ENCODE results near the gene EPC2. TPM values are rescaled to one million over a fixed set of nuclear protein-coding genes. Genes with fewer than 3 reads are reported as not detected.
"Not testable (repeated sequence)": the region's sequence is repeated elsewhere in the genome, so short reads cannot be mapped to it uniquely, and the experiment has no call there.

Gene EPC2
- total RNA-seq, 2 experiments from 2014 or later: 23.9 to 28.5 TPM

DNA sequence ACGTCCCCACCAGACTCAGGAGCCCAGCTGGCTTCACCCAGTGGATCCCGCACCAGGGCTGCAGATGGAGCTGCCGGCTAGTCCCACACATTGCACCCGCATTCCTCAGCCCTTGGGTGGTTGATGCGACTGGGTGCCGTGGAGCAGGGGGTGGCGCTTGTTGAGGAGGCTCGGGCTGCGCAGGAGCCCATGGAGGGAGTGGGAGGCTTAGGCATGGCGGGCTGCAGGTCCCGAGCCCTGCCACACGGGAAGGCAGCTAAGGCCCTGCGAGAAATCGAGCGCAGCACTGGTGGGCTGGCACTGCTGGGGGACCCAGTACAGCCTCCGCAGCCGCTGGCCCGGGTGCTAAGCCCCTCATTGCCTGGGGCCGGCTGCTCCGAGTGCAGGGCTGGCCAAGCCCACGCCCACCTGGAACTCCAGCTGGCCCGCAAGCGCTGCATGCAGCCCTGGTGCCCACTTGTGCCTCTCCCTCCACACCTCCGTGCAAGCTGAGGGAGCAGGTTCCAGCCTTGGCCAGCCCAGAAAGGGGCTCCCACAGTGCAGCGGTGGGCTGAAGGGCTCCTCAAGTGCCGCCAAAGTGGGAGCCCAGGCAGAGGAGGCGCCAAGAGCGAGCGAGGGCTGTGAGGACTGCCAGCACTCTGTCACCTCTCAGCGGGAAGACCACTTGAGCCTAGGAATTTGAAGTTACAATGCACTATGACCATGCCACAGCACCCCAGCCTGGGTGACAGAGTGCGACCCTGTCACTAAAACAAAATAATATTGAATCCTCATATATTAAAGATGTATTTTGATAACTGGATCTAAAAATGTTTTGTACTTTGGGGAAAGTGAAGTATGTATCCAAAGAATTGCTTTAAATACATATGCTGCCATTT lies 34.0 kb downstream of the EPC2 start:
- peaks cover 28% of the 10 kb centered on the region for H3K36me3 Mint-ChIP-seq
- H3K27ac Mint-ChIP-seq, H3K4me3 Mint-ChIP-seq, DNase-seq, H3K27me3 Mint-ChIP-seq: not testable (repeated sequence)
- H3K9me3 Mint-ChIP-seq: peaks cover 10% of the 10 kb centered on the region
- H3K4me1 Mint-ChIP-seq: peaks cover 50% of the 10 kb centered on the region

GRCh38 chr2:148680462-148680861 lies 35.9 kb downstream of the EPC2 start:
- Mint-ChIP-seq H3K27me3 (no peaks in the 10 kb centered on the region), H3K4me1 (peaks cover 43% of the 10 kb centered on the region), H3K27ac (peak overlapping the region; percentile 39), H3K36me3 (peaks cover 32% of the 10 kb centered on the region), H3K4me3 (no peak overlapping the region), H3K9me3 (peaks cover 11% of the 10 kb centered on the region)
- no peak for DNase-seq

DNA sequence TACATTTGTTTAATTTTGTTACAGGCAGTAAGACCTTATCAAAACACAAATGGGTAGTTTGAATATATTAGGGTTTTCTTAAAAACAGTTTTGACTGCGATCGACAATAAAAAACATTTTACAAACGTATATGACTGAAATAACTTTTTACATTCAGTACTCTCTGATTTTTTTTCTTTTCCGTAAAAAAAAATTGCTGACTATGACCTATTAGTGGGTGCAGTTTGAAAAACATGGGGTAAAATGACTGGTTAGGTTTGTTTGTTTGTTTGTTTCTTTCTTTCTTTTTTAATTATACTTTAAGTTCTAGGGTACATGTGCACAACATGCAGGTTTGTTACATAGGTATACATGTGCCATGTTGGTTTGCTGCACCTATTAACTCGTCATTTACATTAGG lies 36.9 kb downstream of the EPC2 start:
- Mint-ChIP-seq H3K4me1 (peaks cover 43% of the 10 kb centered on the region), H3K4me3 (no peak overlapping the region), H3K9me3 (peaks cover 11% of the 10 kb centered on the region), H3K36me3 (peaks cover 31% of the 10 kb centered on the region), H3K27me3 (no peaks in the 10 kb centered on the region), H3K27ac (no peak overlapping the region)
- DNase-seq: no peak

GRCh38 chr2:148681862-148682261 lies 37.3 kb downstream of the EPC2 start:
- Mint-ChIP-seq H3K36me3 (peaks cover 31% of the 10 kb centered on the region), H3K9me3 (peaks cover 11% of the 10 kb centered on the region), H3K4me1 (peaks cover 42% of the 10 kb centered on the region)
- H3K27ac Mint-ChIP-seq, H3K4me3 Mint-ChIP-seq, H3K27me3 Mint-ChIP-seq, DNase-seq: not testable (repeated sequence)

DNA sequence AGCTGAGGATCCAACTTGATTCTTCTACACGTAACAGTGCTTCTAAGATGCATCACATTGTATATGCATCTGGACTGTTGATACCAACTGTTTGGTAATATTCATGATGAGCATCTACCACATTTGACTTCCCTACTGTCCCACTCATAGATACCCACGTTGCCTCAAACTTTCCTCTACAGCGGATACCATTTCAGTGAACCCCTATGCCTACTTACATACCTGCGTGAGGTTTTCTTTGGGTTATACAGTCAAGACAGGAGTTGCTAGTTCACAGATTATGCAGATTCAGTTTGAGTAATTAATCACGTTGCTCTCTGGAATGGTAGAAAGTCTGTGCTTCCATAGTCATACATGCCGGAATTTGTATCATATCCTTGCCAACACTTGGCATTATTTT lies 40.0 kb downstream of the EPC2 start:
- Mint-ChIP-seq H3K27ac (no peak overlapping the region), H3K9me3 (peaks cover 14% of the 10 kb centered on the region), H3K4me1 (peaks cover 41% of the 10 kb centered on the region), H3K27me3 (no peaks in the 10 kb centered on the region), H3K4me3 (no peak overlapping the region), H3K36me3 (peaks cover 40% of the 10 kb centered on the region)
- DNase-seq: no peak

GRCh38 chr2:148687543-148687942 lies 43.0 kb downstream of the EPC2 start:
- H3K9me3 Mint-ChIP-seq: peaks cover 11% of the 10 kb centered on the region
- no peak for DNase-seq
- no peaks in the 10 kb centered on the region for H3K27me3 Mint-ChIP-seq
- peaks cover 31% of the 10 kb centered on the region for H3K4me1 Mint-ChIP-seq
- no peak overlapping the region for H3K27ac Mint-ChIP-seq
- no peak overlapping the region for H3K4me3 Mint-ChIP-seq
- H3K36me3 Mint-ChIP-seq: peaks cover 41% of the 10 kb centered on the region

- H3K4me3 Mint-ChIP-seq, H3K27me3 Mint-ChIP-seq, DNase-seq, H3K27ac Mint-ChIP-seq: not testable (repeated sequence)
- Mint-ChIP-seq H3K9me3 (peaks cover 11% of the 10 kb centered on the region), H3K36me3 (peaks cover 38% of the 10 kb centered on the region), H3K4me1 (peaks cover 31% of the 10 kb centered on the region)
These were observed 43.5 kb downstream of the EPC2 start for GRCh38 chr2:148688011-148688410.

- Mint-ChIP-seq H3K4me3 (no peak overlapping the region), H3K27ac (no peak overlapping the region), H3K27me3 (no peaks in the 10 kb centered on the region), H3K9me3 (peaks cover 26% of the 10 kb centered on the region), H3K4me1 (peaks cover 14% of the 10 kb centered on the region), H3K36me3 (peaks cover 70% of the 10 kb centered on the region)
- no peak for DNase-seq
These were observed 52.4 kb downstream of the EPC2 start for GRCh38 chr2:148696985-148697384.

DNA sequence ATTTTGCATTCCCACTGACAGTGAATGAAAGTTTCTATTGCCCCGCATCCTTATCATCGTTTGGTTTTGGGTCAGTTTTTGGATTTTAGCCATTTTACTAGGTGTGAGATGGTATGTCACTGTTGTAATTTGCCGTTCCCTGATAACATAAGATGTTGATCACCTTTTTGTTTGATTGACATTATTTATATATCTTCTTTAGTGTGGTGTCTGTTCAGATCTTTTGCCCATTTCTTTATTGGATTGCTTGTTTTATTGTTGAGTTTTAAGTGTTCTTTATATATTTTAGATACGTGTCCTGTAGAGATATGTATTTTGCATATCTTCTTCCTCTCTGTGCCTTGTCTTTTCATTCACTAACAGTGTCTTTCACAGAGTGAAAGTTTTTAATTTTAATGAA lies 55.3 kb downstream of the EPC2 start:
- no peaks in the 10 kb centered on the region for H3K27me3 Mint-ChIP-seq
- H3K27ac Mint-ChIP-seq: no peak overlapping the region
- peaks cover 82% of the 10 kb centered on the region for H3K36me3 Mint-ChIP-seq
- no peak overlapping the region for H3K4me3 Mint-ChIP-seq
- peaks cover 21% of the 10 kb centered on the region for H3K4me1 Mint-ChIP-seq
- no peak for DNase-seq
- peaks cover 30% of the 10 kb centered on the region for H3K9me3 Mint-ChIP-seq

- Mint-ChIP-seq H3K36me3 (peaks cover 78% of the 10 kb centered on the region), H3K4me3 (no peak overlapping the region), H3K9me3 (peaks cover 33% of the 10 kb centered on the region), H3K4me1 (peaks cover 20% of the 10 kb centered on the region), H3K27me3 (no peaks in the 10 kb centered on the region), H3K27ac (no peak overlapping the region)
- DNase-seq: no peak
These were observed 56.5 kb downstream of the EPC2 start for GRCh38 chr2:148701039-148701438.

DNA sequence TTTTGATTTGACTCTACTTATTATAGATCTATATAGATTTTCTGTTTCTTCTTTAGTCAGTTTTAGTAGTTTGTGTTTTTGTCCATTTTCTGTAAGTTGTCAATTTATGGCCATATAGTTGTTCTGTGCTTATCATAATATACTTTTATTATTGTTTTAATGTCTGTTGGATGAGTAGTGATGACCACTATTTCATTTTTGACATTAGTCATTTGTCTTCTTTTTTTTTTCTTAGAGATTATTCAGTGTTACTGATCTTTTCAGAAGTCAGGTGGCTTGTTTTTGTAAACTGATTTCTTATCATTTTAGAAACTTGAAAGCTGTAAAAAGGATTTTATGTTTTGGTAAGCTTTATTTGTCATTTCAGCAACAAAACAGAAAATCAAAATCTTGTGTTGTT lies 57.3 kb downstream of the EPC2 start:
- DNase-seq: no peak
- Mint-ChIP-seq H3K9me3 (peaks cover 40% of the 10 kb centered on the region), H3K4me1 (peaks cover 17% of the 10 kb centered on the region), H3K4me3 (no peak overlapping the region), H3K27ac (no peak overlapping the region), H3K36me3 (peaks cover 79% of the 10 kb centered on the region), H3K27me3 (no peaks in the 10 kb centered on the region)

DNA sequence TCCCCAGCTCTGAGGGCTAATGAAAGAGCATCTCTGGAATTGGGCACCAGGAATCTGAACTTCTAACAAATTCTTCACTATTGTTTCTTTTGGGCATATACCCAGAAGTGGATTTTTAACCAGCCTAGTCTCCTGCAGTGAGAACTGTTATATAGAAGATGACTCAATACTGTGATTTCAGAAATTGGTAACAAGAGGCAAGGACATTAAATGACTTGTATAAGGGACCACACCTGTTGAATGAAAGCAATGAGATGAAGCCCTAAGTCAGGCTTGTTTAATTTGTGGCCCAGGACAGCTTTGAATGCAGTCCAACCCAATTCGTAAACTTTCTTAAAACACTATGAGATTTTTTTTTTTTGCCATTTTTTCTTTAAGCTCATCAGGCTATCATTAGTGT lies 57.9 kb downstream of the EPC2 start:
- peaks cover 44% of the 10 kb centered on the region for H3K9me3 Mint-ChIP-seq
- H3K4me3 Mint-ChIP-seq: no peak overlapping the region

GRCh38 chr2:148704247-148704646 lies 59.7 kb downstream of the EPC2 start:
- H3K27me3 Mint-ChIP-seq: no peaks in the 10 kb centered on the region
- no peak overlapping the region for H3K27ac Mint-ChIP-seq
- peaks cover 17% of the 10 kb centered on the region for H3K4me1 Mint-ChIP-seq
- H3K9me3 Mint-ChIP-seq: peaks cover 55% of the 10 kb centered on the region
- H3K36me3 Mint-ChIP-seq: peaks cover 84% of the 10 kb centered on the region
- DNase-seq: no peak
- no peak overlapping the region for H3K4me3 Mint-ChIP-seq

More for the DNA sequence above, 57.9 kb downstream of the EPC2 start:
- DNase-seq: no peak
- peaks cover 17% of the 10 kb centered on the region for H3K4me1 Mint-ChIP-seq
- H3K36me3 Mint-ChIP-seq: peaks cover 77% of the 10 kb centered on the region
- H3K27me3 Mint-ChIP-seq: no peaks in the 10 kb centered on the region
- peak overlapping the region; percentile 20 for H3K27ac Mint-ChIP-seq

- peak overlapping the region; percentile 44 for H3K27ac Mint-ChIP-seq
- peaks cover 80% of the 10 kb centered on the region for H3K36me3 Mint-ChIP-seq
- peaks cover 68% of the 10 kb centered on the region for H3K4me1 Mint-ChIP-seq
- peaks cover 38% of the 10 kb centered on the region for H3K9me3 Mint-ChIP-seq
- no peak for DNase-seq
- H3K4me3 Mint-ChIP-seq: no peak overlapping the region
- H3K27me3 Mint-ChIP-seq: no peaks in the 10 kb centered on the region
These were observed 71.9 kb downstream of the EPC2 start for GRCh38 chr2:148716378-148716920.

- Mint-ChIP-seq H3K27ac (no peak overlapping the region), H3K4me3 (no peak overlapping the region), H3K36me3 (peaks cover 75% of the 10 kb centered on the region), H3K27me3 (no peaks in the 10 kb centered on the region), H3K4me1 (peaks cover 79% of the 10 kb centered on the region), H3K9me3 (peaks cover 38% of the 10 kb centered on the region)
- no peak for DNase-seq
These were observed 73.5 kb downstream of the EPC2 start for GRCh38 chr2:148718039-148718438.

Measured in activated naive CD8-positive, alpha-beta T cell treated with anti-CD3 and anti-CD28 coated beads for 36 hours (primary cell).